ENCODE data around the gene MRPL3.

Gene MRPL3

DNA sequence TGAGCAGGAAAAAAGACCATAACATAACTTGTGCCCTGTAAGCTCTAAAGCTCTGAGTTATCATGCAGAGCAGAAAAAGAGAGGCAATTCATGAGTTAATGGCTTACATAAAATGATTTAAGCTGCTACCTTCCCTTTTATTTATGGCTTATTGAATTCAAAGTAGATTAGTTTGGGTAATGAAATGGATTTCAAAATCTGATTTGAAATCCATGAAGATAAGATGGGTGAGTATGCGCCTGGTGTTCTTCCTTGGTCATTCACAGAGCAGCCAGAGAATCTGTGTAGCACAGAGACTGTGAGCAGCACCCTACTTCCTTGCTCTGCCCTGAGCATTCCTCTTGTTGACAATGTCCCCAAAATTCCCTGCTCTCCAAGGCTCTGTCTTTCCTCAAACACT is 36.2 kb upstream of the MRPL3 start:
- Histone ChIP-seq H3K4me1 (ENCODE audit: control insufficient read depth, insufficient read depth, low read length) (peaks cover 34% of the 10 kb centered on the region), H3K9me3 (ENCODE audit: control insufficient read depth, low read length) (no peaks in the 10 kb centered on the region), H3K4me3 (ENCODE audit: low read length) (no peak overlapping the region), H3K9ac (ENCODE audit: low read length) (no peak overlapping the region), H3K36me3 (ENCODE audit: control insufficient read depth, insufficient read depth, low read length, severe bottlenecking) (no peaks in the 10 kb centered on the region), H3K27me3 (replicated peaks; ENCODE audit: control insufficient read depth, insufficient read depth, low read length) (no peaks in the 10 kb centered on the region)
- DNase-seq (ENCODE audit: low read depth) = no peak

DNA sequence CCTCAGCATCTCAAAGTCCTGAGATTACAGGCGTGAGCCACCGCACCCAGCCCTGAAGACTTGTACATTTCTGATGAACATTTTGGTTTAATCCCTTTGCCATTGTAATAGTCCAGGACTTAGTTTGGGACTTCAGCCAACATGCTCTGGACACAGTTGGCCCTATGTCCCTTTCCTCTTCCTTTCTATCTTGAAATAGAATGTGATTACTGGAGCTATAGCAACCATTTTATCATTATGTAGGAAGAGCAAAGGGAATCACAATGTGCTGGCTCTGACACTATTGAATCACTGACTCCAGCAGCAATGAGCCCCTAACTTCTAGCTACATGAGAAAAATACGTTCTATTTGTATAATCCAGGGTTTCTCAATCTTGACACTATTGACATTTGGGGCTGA is 34.8 kb upstream of the MRPL3 start:
- Histone ChIP-seq H3K4me3 (ENCODE audit: low read length) (no peak overlapping the region), H3K36me3 (ENCODE audit: control insufficient read depth, insufficient read depth, low read length, severe bottlenecking) (no peaks in the 10 kb centered on the region), H3K9me3 (ENCODE audit: control insufficient read depth, low read length) (no peaks in the 10 kb centered on the region), H3K27me3 (replicated peaks; ENCODE audit: control insufficient read depth, insufficient read depth, low read length) (no peaks in the 10 kb centered on the region), H3K9ac (ENCODE audit: low read length) (no peak overlapping the region), H3K4me1 (ENCODE audit: control insufficient read depth, insufficient read depth, low read length) (peaks cover 25% of the 10 kb centered on the region)
- DNase-seq (ENCODE audit: low read depth) = no peak

DNA sequence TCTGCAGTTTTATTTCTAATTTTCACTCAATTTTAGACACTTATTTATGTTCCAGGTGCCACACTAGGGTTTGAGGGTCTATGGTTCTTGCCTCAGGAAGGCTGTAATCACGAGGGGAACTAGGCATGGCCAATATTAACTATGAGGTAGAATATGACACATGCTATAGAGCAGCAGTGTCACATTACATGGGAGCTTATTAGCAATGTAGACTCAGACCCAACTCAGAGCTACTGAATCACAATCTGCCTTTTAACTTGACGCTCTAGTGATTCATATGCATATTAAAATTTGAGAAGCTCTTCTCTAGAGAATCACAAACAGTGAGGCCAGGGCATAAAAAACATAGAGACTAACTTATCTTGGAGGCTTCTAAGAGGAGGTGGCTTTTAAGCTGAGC is 32.8 kb upstream of the MRPL3 start:
- Histone ChIP-seq H3K36me3 (ENCODE audit: control insufficient read depth, insufficient read depth, low read length, severe bottlenecking) (no peaks in the 10 kb centered on the region), H3K9me3 (ENCODE audit: control insufficient read depth, low read length) (no peaks in the 10 kb centered on the region), H3K9ac (ENCODE audit: low read length) (no peak overlapping the region), H3K4me3 (ENCODE audit: low read length) (no peak overlapping the region), H3K4me1 (ENCODE audit: control insufficient read depth, insufficient read depth, low read length) (peaks cover 18% of the 10 kb centered on the region), H3K27me3 (replicated peaks; ENCODE audit: control insufficient read depth, insufficient read depth, low read length) (no peaks in the 10 kb centered on the region)
- peak; percentile 10 for DNase-seq (ENCODE audit: low read depth)

DNA sequence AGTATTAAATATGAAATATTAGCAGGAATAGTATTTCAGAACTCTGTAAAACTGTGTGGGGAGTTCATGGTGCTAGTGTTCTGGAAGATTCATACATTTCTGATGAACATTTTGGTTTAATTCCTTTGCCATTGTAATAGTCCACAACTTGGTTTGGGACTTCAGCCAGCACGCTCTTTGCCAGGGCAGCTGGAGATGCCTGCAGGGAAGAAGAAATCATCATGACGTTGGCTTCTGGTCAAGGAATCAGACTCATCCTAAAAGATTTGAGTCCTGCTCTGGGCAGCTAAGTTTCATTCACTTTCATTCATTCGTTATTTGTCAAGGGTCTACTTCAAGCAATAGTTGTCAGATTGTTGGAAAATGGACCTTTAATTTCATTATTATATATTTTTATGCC is 32.4 kb upstream of the MRPL3 start:
- Histone ChIP-seq H3K27me3 (replicated peaks; ENCODE audit: control insufficient read depth, insufficient read depth, low read length) (no peaks in the 10 kb centered on the region), H3K4me1 (ENCODE audit: control insufficient read depth, insufficient read depth, low read length) (peaks cover 13% of the 10 kb centered on the region), H3K36me3 (ENCODE audit: control insufficient read depth, insufficient read depth, low read length, severe bottlenecking) (no peaks in the 10 kb centered on the region), H3K9me3 (ENCODE audit: control insufficient read depth, low read length) (no peaks in the 10 kb centered on the region), H3K4me3 (ENCODE audit: low read length) (no peak overlapping the region), H3K9ac (ENCODE audit: low read length) (no peak overlapping the region)
- DNase-seq (ENCODE audit: low read depth) = peak; percentile 26

DNA sequence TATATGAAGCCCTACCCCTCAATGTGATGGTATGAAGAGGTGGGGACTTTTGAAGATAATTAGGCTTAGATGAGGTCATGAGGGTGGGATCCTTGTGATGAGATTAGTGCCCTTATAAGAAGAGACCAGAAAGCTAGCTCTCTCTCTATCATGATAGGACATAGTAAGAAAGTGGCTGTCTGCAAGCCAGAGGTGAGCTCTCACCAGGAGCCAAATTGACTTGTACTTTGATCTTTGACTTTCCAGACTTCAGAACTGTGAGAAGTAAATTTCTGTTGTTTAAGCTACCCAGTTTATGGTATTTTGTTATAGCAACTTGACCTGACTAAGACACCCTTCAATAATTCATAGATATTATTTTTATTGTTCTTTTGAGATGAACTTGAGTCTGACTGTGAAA is 29.9 kb upstream of the MRPL3 start:
- no peak for DNase-seq (ENCODE audit: low read depth)
- Histone ChIP-seq H3K4me3 (ENCODE audit: low read length) (no peak overlapping the region), H3K9ac (ENCODE audit: low read length) (no peak overlapping the region), H3K9me3 (ENCODE audit: control insufficient read depth, low read length) (no peaks in the 10 kb centered on the region), H3K36me3 (ENCODE audit: control insufficient read depth, insufficient read depth, low read length, severe bottlenecking) (no peaks in the 10 kb centered on the region), H3K27me3 (replicated peaks; ENCODE audit: control insufficient read depth, insufficient read depth, low read length) (no peaks in the 10 kb centered on the region), H3K4me1 (ENCODE audit: control insufficient read depth, insufficient read depth, low read length) (peaks cover 13% of the 10 kb centered on the region)

DNA sequence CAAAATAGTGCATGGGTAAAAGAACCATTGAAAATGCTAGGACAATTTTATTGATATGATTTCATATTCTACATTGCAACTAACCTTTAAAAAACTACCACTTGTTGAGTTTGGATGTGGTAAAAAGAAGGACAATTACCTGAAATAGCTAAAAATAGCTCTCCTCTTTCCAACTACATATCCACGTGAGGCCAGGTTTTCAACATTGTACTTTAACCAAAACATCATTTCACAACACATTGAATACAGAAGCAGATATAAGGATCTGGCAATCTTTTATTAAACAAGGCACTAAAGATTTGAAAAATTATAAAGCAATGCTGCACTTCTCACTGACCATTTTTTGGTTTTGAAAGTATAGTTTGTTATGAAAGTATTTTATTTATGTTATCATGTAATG is 28.1 kb upstream of the MRPL3 start:
- Histone ChIP-seq H3K9me3 (ENCODE audit: control insufficient read depth, low read length) (no peaks in the 10 kb centered on the region), H3K27me3 (replicated peaks; ENCODE audit: control insufficient read depth, insufficient read depth, low read length) (no peaks in the 10 kb centered on the region), H3K36me3 (ENCODE audit: control insufficient read depth, insufficient read depth, low read length, severe bottlenecking) (no peaks in the 10 kb centered on the region), H3K9ac (ENCODE audit: low read length) (no peak overlapping the region), H3K4me3 (ENCODE audit: low read length) (no peak overlapping the region), H3K4me1 (ENCODE audit: control insufficient read depth, insufficient read depth, low read length) (peaks cover 14% of the 10 kb centered on the region)
- DNase-seq (ENCODE audit: low read depth) = no peak

DNA sequence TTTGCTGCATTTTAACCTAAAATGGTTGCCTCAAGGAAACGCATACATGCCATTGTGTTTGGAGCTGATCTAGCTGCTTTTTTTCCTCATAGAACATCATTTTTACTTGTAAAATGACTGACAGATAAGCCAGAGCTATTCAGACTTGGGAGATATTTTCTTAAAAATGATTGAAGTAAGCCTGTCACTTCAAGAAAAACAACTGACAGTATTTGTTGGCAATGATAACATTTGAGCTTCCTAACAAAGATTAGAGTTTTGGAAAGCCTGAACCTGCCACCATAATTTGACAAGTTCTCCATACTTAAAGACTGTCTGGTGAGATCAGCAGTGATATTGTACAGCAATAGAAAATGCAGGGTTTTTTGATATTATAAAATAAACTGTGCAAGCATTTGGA is 27.6 kb upstream of the MRPL3 start:
- H3K4me1 ChIP-seq (ENCODE audit: control insufficient read depth, insufficient read depth, low read length) = peaks cover 9% of the 10 kb centered on the region
- DNase-seq (ENCODE audit: low read depth) = no peak
- no peaks in the 10 kb centered on the region for H3K9me3 ChIP-seq (ENCODE audit: control insufficient read depth, low read length)
- no peak overlapping the region for H3K9ac ChIP-seq (ENCODE audit: low read length)
- H3K36me3 ChIP-seq (ENCODE audit: control insufficient read depth, insufficient read depth, low read length, severe bottlenecking) = no peaks in the 10 kb centered on the region
- H3K27me3 ChIP-seq (replicated peaks; ENCODE audit: control insufficient read depth, insufficient read depth, low read length) = no peaks in the 10 kb centered on the region
- no peak overlapping the region for H3K4me3 ChIP-seq (ENCODE audit: low read length)

DNA sequence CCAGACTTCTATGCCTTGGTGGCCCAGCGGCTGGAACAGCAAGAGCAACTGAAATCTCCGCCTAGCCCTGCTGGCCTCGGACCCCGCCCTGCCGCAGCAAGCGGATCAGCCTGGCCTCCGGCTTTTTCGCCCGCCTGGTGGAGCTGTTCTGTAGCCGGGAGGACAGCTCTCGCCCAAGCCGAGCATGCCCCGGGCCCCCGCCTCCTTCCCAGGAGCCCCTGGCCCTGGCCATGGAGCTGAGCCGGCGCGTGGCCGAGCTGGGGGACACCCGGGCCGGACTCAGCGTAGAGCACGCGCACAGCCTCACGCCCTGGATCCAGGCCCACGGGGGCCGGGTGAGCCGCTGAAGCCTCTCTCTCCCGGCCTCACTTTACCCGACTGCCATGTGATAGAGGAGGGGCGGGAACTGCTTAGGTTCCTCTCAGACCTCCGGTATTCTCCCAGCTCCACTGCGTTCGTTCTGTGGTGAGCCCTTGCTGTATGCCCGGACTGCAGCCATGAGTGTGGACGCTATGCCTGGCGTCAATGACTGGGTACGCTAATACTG is 24.1 kb upstream of the MRPL3 start:
- H3K27me3 ChIP-seq (replicated peaks; ENCODE audit: control insufficient read depth, insufficient read depth, low read length) = no peaks in the 10 kb centered on the region
- peak overlapping the region; percentile 84 for H3K4me3 ChIP-seq (ENCODE audit: low read length)
- H3K36me3 ChIP-seq (ENCODE audit: control insufficient read depth, insufficient read depth, low read length, severe bottlenecking) = no peaks in the 10 kb centered on the region
- H3K4me1 ChIP-seq (ENCODE audit: control insufficient read depth, insufficient read depth, low read length) = peaks cover 3% of the 10 kb centered on the region
- H3K9me3 ChIP-seq (ENCODE audit: control insufficient read depth, low read length) = no peaks in the 10 kb centered on the region
- DNase-seq (ENCODE audit: low read depth) = peak; percentile 52
- peak overlapping the region; percentile 87 for H3K9ac ChIP-seq (ENCODE audit: low read length)

DNA sequence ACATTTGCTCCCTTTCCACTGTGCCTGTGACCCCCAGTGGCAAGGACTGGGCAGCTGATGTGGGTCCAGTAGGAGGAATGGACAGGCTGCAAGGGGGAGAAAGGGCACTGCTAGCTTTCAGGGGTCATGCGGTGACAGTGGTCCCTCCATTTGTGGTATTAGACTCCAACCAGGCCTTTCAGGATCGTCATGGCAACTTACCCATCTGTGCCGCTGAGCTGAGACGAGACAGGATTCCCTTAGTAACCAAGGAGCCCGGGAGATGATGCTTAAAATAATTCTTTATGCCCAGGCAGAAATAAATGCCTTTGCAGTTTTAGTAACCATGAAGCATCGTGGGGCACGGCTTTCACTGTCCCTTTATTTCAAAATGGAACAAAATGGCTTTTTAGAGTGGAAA is 15.9 kb upstream of the MRPL3 start:
- DNase-seq (ENCODE audit: low read depth) = no peak
- H3K4me1 ChIP-seq (ENCODE audit: control insufficient read depth, insufficient read depth, low read length) = no peaks in the 10 kb centered on the region
- H3K9ac ChIP-seq (ENCODE audit: low read length) = no peak overlapping the region

DNA sequence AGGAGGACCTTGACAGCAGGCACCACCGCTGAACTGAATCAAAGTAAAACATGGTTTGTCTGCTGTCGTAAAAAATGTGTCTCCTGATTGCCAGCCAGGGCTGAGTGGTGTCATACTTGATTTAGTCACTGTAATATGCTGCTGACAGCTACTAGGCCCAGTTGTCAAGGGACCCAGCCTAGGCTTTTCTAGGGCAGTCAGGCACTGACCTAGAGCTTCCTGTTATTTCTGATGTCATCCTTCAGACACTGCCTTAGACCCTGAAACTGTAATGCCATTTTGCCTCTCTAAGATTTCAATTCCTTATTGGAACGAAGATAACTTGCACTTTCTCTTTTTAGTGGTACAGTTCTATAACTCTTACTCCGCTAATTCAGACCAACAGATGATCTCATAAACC is 2.6 kb upstream of the MRPL3 start:
- Histone ChIP-seq H3K4me3 (ENCODE audit: low read length) (no peak overlapping the region), H3K27me3 (replicated peaks; ENCODE audit: control insufficient read depth, insufficient read depth, low read length) (no peaks in the 10 kb centered on the region), H3K9me3 (ENCODE audit: control insufficient read depth, low read length) (no peaks in the 10 kb centered on the region), H3K4me1 (ENCODE audit: control insufficient read depth, insufficient read depth, low read length) (peaks cover 19% of the 10 kb centered on the region), H3K36me3 (ENCODE audit: control insufficient read depth, insufficient read depth, low read length, severe bottlenecking) (peaks cover 4% of the 10 kb centered on the region), H3K9ac (ENCODE audit: low read length) (no peak overlapping the region)
- no peak for DNase-seq (ENCODE audit: low read depth)

More for the DNA sequence above, 15.9 kb upstream of the MRPL3 start:
- Histone ChIP-seq H3K36me3 (ENCODE audit: control insufficient read depth, insufficient read depth, low read length, severe bottlenecking) (no peaks in the 10 kb centered on the region), H3K27me3 (replicated peaks; ENCODE audit: control insufficient read depth, insufficient read depth, low read length) (no peaks in the 10 kb centered on the region), H3K4me3 (ENCODE audit: low read length) (no peak overlapping the region), H3K9me3 (ENCODE audit: control insufficient read depth, low read length) (no peaks in the 10 kb centered on the region)

DNA sequence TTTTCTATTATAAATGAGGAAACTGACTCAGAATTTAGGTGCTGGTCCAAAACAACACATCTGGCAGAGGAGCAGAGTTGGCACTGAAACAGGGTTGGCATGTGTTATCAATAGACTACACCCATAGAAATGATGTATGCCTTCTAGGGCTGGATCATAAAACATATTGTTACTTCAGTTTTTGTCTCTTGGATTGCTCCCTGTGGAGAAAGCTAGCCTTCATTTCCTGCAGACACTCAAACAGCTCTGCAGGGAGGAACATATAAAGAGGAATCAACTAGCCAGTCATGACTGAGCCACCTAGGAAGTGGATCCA is 507 bp upstream of the MRPL3 start:
- H3K4me1 ChIP-seq (ENCODE audit: control insufficient read depth, insufficient read depth, low read length) = peaks cover 19% of the 10 kb centered on the region
- no peaks in the 10 kb centered on the region for H3K27me3 ChIP-seq (replicated peaks; ENCODE audit: control insufficient read depth, insufficient read depth, low read length)
- peak overlapping the region; percentile 96 for H3K9ac ChIP-seq (ENCODE audit: low read length)
- peak overlapping the region; percentile 98 for H3K4me3 ChIP-seq (ENCODE audit: low read length)
- H3K36me3 ChIP-seq (ENCODE audit: control insufficient read depth, insufficient read depth, low read length, severe bottlenecking) = peaks cover 24% of the 10 kb centered on the region
- DNase-seq (ENCODE audit: low read depth) = no peak
- H3K9me3 ChIP-seq (ENCODE audit: control insufficient read depth, low read length) = no peaks in the 10 kb centered on the region

DNA sequence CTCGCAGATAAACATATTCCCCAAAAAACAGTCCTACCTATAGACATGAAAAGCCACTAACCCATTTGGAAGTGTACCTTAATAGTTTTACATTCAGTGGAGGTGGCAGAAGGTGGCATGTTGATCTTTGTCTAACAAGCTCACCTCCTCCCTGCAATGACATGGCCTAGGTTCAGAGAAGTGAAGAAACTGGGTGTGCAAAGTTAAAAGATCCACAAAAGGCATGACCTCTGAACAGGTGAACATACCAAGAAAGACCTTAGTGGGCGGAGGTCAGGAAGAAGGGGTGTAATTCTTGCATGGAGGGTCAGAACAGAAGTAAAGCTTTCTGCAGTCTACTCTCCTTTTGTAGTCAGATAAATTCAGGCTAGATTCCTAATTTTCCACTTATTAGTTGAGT is 822 bp downstream of the MRPL3 start:
- DNase-seq (ENCODE audit: low read depth) = no peak
- Histone ChIP-seq H3K4me1 (ENCODE audit: control insufficient read depth, insufficient read depth, low read length) (peaks cover 19% of the 10 kb centered on the region), H3K9ac (ENCODE audit: low read length) (peak overlapping the region; percentile 96), H3K4me3 (ENCODE audit: low read length) (peak overlapping the region; percentile 98), H3K36me3 (ENCODE audit: control insufficient read depth, insufficient read depth, low read length, severe bottlenecking) (peaks cover 36% of the 10 kb centered on the region), H3K27me3 (replicated peaks; ENCODE audit: control insufficient read depth, insufficient read depth, low read length) (no peaks in the 10 kb centered on the region), H3K9me3 (ENCODE audit: control insufficient read depth, low read length) (no peaks in the 10 kb centered on the region)
